ENCODE results near the gene ANGEL2. TPM values are rescaled to one million over a fixed set of nuclear protein-coding genes. Genes with fewer than 3 reads are reported as not detected.

Gene ANGEL2
- total and polyA plus RNA-seq, 12 donors = 17.7 to 47.3 (median 27.6) TPM

- WGBS, 4 donors = 67 to 76% (median 74%) methylated on average over 5 of the region's 5 CpGs
- Histone ChIP-seq H3K4me3 (no peak overlapping the region), H3K27me3 (no peaks in the 10 kb centered on the region), H3K27ac (no peak overlapping the region), H3K4me1 (replicated peaks in 1 of 2) (peaks cover 8 to 10% of the 10 kb centered on the region in 2 donors), H3K36me3 (replicated peaks in 1 of 2) (no peaks in the 10 kb centered on the region), H3K9me3 (replicated peaks in 1 of 3) (no peaks in the 10 kb centered on the region)
- TF ChIP-seq POLR2A (IDR thresholded peaks at IDR 0.05) = no peak
- no peak for TF ChIP-seq CTCF (IDR thresholded peaks at IDR 0.05)
- DNase-seq = peak; percentile 28 to 71 (median 59)
- intact Hi-C loops (cut with DNase I) = no loop called here
Measured at GRCh38 chr1:213057264-213058059, 41.8 kb upstream of the ANGEL2 start.

GRCh38 chr1:213055767-213056166 lies 40.1 kb upstream of the ANGEL2 start:
- intact Hi-C loops (cut with DNase I) = no loop called here
- WGBS, 4 donors = 73 to 88% (median 79%) methylated on average over 3 of the region's 3 CpGs
- Histone ChIP-seq H3K36me3 (replicated peaks in 1 of 2) (no peaks in the 10 kb centered on the region), H3K27ac (no peak overlapping the region), H3K4me1 (replicated peaks in 1 of 2) (peaks cover 15 to 18% of the 10 kb centered on the region in 2 donors), H3K9me3 (replicated peaks in 1 of 3) (no peaks in the 10 kb centered on the region), H3K4me3 (no peak overlapping the region), H3K27me3 (no peaks in the 10 kb centered on the region)
- no peak for DNase-seq
- TF ChIP-seq POLR2A (IDR thresholded peaks at IDR 0.05) = no peak
- TF ChIP-seq CTCF (IDR thresholded peaks at IDR 0.05) = no peak

- TF ChIP-seq POLR2A (IDR thresholded peaks at IDR 0.05) (no peak), CTCF (IDR thresholded peaks at IDR 0.05) (no peak)
- Histone ChIP-seq H3K27ac (no peak overlapping the region), H3K4me1 (replicated peaks in 1 of 2) (peaks cover 15 to 24% of the 10 kb centered on the region in 2 donors), H3K36me3 (replicated peaks in 1 of 2) (no peaks in the 10 kb centered on the region), H3K27me3 (no peaks in the 10 kb centered on the region), H3K4me3 (no peak overlapping the region), H3K9me3 (replicated peaks in 1 of 3) (no peaks in the 10 kb centered on the region)
- DNase-seq = no peak
- intact Hi-C loops (cut with DNase I) = no loop called here
Measured at GRCh38 chr1:213054733-213055591, 39.3 kb upstream of the ANGEL2 start.

GRCh38 chr1:213054142-213054541 lies 38.5 kb upstream of the ANGEL2 start:
- no peak overlapping the region for H3K4me3 ChIP-seq
- H3K27ac ChIP-seq = no peak overlapping the region
- peaks cover 3% of the 10 kb centered on the region for H3K27me3 ChIP-seq
- no peaks in the 10 kb centered on the region for H3K36me3 ChIP-seq (replicated peaks in 1 of 2)
- intact Hi-C loops (cut with DNase I) = no loop called here
- no peaks in the 10 kb centered on the region for H3K9me3 ChIP-seq (replicated peaks in 1 of 3)
- DNase-seq = no peak
- TF ChIP-seq POLR2A (IDR thresholded peaks at IDR 0.05) (no peak), CTCF (IDR thresholded peaks at IDR 0.05) (no peak)
- 86 to 89% (median 88%) methylated on average over 2 of the region's 2 CpGs for WGBS, 4 donors
- peaks cover 15 to 24% of the 10 kb centered on the region in 2 donors for H3K4me1 ChIP-seq (replicated peaks in 1 of 2)

Measured in adrenal gland (tissue), 12 donors.